ENCODE measurements around the gene PPFIA1.

Gene PPFIA1

GRCh38 chr11:70270104-70270876 lies at the start of gene PPFIA1:
Gene PPFIA1, plus strand, starts transcription at chr11:70270690. Its CDS starts 1,483 bp downstream, at chr11:70272173.
- Histone ChIP-seq H3K36me3 (peaks cover 13 to 23% (median 15%) of the 10 kb centered on the region in 3 donors), H3K4me3 (peak within 1 kb of the TSS; percentile 88), H3K27ac (peak within 1 kb of the TSS; percentile 81 to 85), H3K4me1 (peaks cover 0 to 27% (median 12%) of the 10 kb centered on the region in 4 donors), H3K9me3 (no peaks in the 10 kb centered on the region), H3K27me3 (no peaks in the 10 kb centered on the region)
- intact Hi-C loops (cut with DNase I; ENCODE audit: low total_unique reads) = loop anchor here (2.0 to 10.0 kb wide), 2 partner anchors 65 to 131 kb away; partner anchors contain the start of gene FADD
- DNase-seq = peak; percentile 93 to 97
- TF ChIP-seq CTCF (IDR thresholded peaks at IDR 0.05) = no peak

GRCh38 chr11:70220920-70221319 lies 49.6 kb upstream of the PPFIA1 start:
- Histone ChIP-seq H3K27ac (no peak overlapping the region), H3K27me3 (peaks cover 0 to 3% of the 10 kb centered on the region in 2 donors), H3K4me3 (no peak overlapping the region), H3K36me3 (no peaks in the 10 kb centered on the region), H3K9me3 (no peaks in the 10 kb centered on the region), H3K4me1 (no peaks in the 10 kb centered on the region)
- DNase-seq = no peak
- TF ChIP-seq CTCF (IDR thresholded peaks at IDR 0.05) = no peak
- intact Hi-C loops (cut with DNase I; ENCODE audit: low total_unique reads) = no loop called here

- TF ChIP-seq CTCF (IDR thresholded peaks at IDR 0.05) = no peak
- H3K9me3 ChIP-seq = no peaks in the 10 kb centered on the region
- no peaks in the 10 kb centered on the region for H3K27me3 ChIP-seq
- no peak overlapping the region for H3K4me3 ChIP-seq
- no peak overlapping the region for H3K27ac ChIP-seq
- H3K36me3 ChIP-seq = no peaks in the 10 kb centered on the region
- DNase-seq = no peak
- intact Hi-C loops (cut with DNase I; ENCODE audit: low total_unique reads) = no loop called here
- peaks cover 0 to 7% (median under 1%) of the 10 kb centered on the region in 4 donors for H3K4me1 ChIP-seq
Observed at GRCh38 chr11:70225681-70226177, 44.8 kb upstream of the PPFIA1 start.

DNA sequence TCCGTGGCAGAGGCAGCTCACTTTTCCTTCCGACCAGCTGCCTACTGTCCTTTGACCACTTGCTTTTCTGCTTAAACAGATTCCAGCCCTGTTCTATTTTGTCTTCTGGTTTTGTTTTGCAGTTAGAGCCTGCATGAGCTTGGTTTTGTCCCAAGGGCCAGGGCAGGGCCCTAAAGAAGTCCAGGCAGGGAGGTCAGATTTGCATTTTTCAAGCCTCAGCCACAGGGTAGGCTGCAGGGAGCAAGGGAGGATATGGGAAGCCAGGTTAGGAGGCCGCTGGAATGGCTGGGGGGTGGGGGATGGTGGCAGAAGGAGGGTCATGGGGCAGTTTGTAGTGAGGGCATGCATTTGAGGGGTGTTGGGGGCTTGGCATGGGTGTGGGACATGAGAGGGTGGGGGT lies 44.3 kb upstream of the PPFIA1 start:
- Histone ChIP-seq H3K27ac (no peak overlapping the region), H3K36me3 (no peaks in the 10 kb centered on the region), H3K4me1 (peaks cover 0 to 12% (median 3%) of the 10 kb centered on the region in 4 donors), H3K27me3 (no peaks in the 10 kb centered on the region), H3K4me3 (no peak overlapping the region), H3K9me3 (no peaks in the 10 kb centered on the region)
- intact Hi-C loops (cut with DNase I; ENCODE audit: low total_unique reads) = no loop called here
- TF ChIP-seq CTCF (IDR thresholded peaks at IDR 0.05) = no peak
- DNase-seq = no peak

DNA sequence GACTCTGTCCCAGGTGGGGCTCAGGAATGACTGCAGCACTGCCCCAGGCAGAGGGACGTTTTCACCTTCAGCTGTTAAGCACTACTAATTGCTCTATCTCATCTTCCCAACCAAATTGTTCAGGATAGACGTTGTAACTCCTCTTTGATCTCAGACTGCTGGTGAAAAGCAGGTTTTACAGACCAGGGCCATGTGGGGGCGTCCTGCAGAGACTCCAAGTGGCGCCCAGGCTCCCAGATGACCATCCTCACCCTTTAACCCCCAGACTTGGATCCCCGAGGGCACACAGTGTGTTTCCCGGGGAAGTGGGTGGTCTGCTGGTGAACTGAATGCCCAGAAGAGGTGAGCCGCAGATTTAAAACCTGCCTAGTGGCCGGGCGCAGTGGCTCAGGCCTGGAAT lies 43.5 kb upstream of the PPFIA1 start:
- DNase-seq = no peak
- H3K4me1 ChIP-seq = peaks cover 0 to 15% (median 4%) of the 10 kb centered on the region in 4 donors
- H3K4me3 ChIP-seq = no peak overlapping the region
- H3K36me3 ChIP-seq = no peaks in the 10 kb centered on the region
- TF ChIP-seq CTCF (IDR thresholded peaks at IDR 0.05) = no peak
- intact Hi-C loops (cut with DNase I; ENCODE audit: low total_unique reads) = no loop called here
- H3K9me3 ChIP-seq = no peaks in the 10 kb centered on the region
- H3K27me3 ChIP-seq = no peaks in the 10 kb centered on the region
- no peak overlapping the region for H3K27ac ChIP-seq
